Fibroblast of upper back skin (primary cell): ENCODE measurements around the gene CD84.
"Not testable (repeated sequence)": the region's sequence is repeated elsewhere in the genome, so short reads cannot be mapped to it uniquely, and the experiment has no call there.

Experiments
- DNase-seq: peaks from one replicate; pipeline ENCODE4 v3.0.0-alpha.2; 2013

CD84 gene

GRCh38 chr1:160539990-160540858 is 39.1 kb downstream of the CD84 start:
- DNase-seq, result no peak

DNA sequence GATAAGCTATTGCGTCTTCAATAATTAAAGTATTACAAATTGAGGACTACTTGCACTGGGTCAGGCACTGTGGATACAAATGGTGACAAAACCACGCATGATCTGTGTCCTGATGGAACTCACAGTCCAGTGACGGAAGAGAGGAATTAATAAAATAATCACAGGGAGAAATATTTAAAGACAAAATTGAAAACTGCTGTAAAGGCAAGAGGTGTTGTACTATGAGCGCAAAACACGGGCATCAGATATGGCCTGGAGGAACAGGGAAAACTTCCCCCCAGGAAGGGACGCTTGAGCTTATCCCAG is 39.7 kb downstream of the CD84 start:
- DNase-seq, result no peak

- no peak for DNase-seq
Observed at GRCh38 chr1:160538985-160539651, 40.2 kb downstream of the CD84 start.

DNA sequence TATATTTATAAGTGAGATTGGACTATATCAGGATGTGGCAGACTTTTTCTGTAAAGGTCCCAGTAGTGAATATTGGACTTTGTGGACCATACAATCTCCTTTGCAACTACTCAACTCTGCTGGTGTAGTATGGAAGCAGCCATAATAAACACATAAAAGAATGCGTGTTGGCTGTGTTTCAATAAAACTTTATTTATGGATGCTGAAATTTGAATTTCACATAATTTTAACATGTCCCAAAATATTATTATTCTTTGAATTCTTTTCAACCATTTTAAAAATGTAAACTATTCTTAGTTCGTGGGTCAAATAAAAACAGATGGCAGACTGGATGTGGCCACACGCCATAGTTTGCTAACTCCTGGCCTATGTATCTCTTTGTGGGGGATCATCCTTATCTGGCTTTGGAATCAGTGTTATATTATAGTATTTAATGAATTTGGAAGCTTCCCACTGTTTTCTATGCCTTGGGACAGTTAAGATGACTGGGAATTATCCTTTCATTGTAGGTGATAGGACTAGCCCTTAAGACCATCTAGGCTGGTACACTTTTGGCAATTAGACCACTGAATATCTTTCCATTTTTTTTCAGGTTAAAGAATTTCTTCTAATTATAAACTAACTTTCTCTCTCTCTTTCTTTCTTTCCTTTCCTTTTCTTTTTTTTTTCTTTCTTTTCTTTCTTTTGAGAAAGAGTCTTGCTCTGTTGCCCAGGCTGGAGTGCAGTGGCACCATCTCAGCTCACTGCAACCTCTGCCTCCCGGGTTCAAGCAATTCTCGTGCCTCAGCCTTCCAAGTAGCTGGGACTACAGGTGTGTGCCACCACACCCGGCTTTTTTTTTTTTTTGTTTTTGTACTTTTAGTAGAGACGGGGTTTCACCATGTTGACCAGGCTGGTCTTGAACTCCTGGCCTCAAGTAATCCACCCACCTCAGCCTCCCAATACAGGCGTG is 41.3 kb downstream of the CD84 start:
- no peak for DNase-seq

GRCh38 chr1:160534823-160535605 is 44.3 kb downstream of the CD84 start:
- no peak for DNase-seq

GRCh38 chr1:160532557-160532813 is 46.8 kb downstream of the CD84 start:
- DNase-seq, result not testable (repeated sequence)

DNA sequence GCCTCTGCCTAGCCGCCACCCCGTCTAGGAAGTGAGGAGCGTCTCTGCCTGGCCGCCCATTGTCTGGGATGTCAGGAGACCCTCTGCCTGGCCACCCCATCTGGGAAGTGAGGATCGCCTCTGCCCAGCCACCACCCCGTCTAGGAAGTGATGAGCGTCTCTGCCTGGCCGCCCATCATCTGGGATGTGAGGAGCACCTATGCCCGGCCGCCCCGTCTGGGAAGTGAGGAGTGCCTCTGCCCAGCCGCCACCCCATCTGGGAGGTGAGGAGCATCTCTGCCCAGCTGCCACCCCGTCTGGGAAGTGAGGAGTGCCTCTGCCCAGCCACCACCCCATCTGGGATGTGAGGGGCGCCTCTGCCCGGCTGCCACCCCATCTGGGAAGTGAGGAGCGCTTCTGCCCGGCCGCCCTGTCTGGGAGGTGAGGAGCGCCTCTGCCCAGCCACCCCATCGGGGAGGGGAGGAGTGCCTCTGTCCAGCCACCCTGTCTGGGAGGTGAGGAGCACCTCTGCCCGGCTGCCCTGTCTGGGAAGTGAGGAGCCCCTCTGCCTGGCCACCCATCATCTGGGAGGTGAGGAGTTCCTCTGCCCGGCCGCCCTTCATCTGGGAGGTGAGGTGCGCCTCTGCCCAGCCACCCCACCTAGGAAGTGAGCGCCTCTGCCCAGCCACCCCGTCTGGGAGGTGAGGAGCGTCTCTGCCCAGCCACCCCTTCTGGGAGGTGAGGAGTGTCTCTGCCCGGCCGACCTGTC is 47.3 kb downstream of the CD84 start:
- DNase-seq, result not testable (repeated sequence)

GRCh38 chr1:160529401-160529952 is 49.8 kb downstream of the CD84 start:
- not testable (repeated sequence) for DNase-seq

DNA sequence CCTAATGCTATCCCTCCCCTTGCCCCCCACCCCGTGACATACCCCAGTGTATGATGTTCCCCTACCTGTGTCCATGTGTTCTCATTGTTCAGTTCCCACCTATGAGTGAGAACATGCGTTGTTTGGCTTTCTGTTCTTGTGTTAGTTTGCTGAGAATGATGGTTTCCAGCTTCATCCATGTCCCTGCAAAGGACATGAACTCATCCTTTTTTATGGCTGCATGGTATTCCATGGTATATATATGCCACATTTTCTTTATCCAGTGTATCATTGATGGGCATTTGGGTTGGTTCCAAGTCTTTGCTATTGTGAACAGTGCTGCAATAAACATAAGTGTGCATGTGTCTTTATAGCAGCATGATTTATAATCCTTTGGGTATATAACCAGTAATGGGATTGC is 55.5 kb downstream of the CD84 start:
- not testable (repeated sequence) for DNase-seq

GRCh38 chr1:160522622-160523345 is 56.5 kb downstream of the CD84 start, which contains the start of gene SLAMF6:
SLAMF6 (minus strand) TSS chr1:160523255; CDS start chr1:160523192, 63 bp downstream.
- no peak for DNase-seq

GRCh38 chr1:160522136-160522535 is 57.2 kb downstream of the CD84 start:
- DNase-seq, result no peak

DNA sequence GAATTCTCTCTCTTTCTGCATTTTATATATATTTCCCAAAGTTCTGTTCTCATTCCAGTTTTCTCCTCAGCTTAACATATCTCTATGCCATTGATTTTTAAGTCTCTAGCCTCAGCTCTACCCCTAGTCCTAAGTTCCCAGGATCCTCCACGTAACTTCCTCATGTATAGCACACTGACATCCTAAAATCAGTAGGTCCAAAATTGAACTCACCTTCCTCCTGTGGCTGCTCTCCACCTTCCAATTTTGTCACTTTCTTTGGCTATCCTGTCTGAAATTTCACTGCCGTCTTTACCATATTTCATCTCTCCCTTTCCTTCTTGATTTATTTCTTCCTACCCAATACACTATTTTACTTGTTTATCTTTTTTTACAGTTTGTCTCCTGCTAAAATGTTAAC is 57.7 kb downstream of the CD84 start:
- DNase-seq, result no peak

GRCh38 chr1:160520999-160521398 is 58.3 kb downstream of the CD84 start:
- no peak for DNase-seq

DNA sequence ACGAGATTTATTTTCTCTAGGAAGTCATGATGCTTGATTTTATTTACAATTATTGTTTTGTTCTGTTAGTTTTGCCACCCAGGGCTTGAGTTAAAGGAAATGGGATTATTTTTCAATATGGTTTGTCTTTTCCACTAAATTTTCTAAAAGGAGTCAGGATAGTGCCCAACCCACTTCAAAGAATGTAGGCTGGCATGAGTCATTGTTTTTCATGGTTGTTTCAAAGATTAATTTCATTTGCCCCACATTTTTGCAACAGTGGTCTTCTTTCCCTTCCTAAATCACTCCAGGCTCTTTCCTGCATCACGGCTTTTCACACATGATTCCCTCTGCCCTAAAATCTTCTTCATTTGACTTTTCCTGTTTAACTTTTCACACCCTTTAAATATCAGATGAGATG is 58.7 kb downstream of the CD84 start:
- DNase-seq, result no peak

- DNase-seq, result no peak
Observed at GRCh38 chr1:160519642-160520435, 59.5 kb downstream of the CD84 start.

- DNase-seq, result not testable (repeated sequence)
Observed at GRCh38 chr1:160517519-160517918, 61.8 kb downstream of the CD84 start.

GRCh38 chr1:160515908-160516307 is 63.4 kb downstream of the CD84 start:
- DNase-seq, result not testable (repeated sequence)

- DNase-seq, result no peak
Observed at GRCh38 chr1:160504651-160505050, 74.6 kb downstream of the CD84 start.

DNA sequence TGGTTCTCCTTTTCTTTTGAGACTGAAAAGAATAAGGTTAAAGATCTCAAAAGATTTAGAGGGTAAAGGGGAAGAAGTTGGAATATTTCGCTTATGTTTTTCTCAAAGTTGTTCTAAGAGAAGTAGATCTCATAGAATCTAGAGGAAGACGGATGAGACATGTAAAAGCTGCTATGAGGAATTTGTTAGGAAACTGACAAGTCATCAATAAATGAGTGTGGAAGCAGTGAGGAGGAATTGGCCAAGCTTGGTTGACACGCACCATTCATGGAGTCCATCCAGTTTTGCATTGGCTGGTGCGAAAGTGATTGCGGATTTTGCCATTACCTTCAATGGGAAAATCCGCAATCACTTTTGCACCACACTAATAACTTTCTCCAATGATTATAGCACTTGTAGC is 76.2 kb downstream of the CD84 start:
- no peak for DNase-seq
